ENCODE results near the gene CDK14.

DNA sequence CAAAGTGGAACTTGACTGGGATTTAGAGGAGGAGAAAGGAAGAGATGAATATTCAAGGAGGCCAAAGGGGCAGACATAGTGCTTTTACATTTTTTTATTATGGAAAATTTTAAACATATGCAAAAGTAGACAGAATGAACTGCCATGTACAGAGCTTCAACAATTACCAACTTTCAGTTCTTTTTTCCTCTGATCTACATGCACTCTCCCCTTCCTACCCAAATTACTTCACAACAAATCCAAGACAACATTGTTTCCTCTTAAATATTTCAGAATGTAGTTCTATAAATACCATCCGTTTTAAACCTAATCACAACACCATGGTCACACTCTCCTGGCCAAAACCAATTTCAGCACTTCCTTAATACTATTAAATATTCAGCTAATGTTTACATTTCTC lies 584.6 kb downstream of the CDK14 start:
- TF ChIP-seq CTCF (IDR thresholded peaks at IDR 0.05; ENCODE audit: borderline replicate concordance, extremely low read depth, low read length, poor library complexity, severe bottlenecking) (no peak), EZH2 (IDR thresholded peaks at IDR 0.05; ENCODE audit: borderline replicate concordance, low read depth, low read length, severe bottlenecking) (no peak)

Measured in DND-41 (cell line).